ENCODE measurements around the gene CAPN1. TPM values are rescaled to one million over a fixed set of nuclear protein-coding genes. Genes with fewer than 3 reads are reported as not detected.

The CAPN1 gene
- total and polyA plus RNA-seq, 2 of the 4 experiments (the other 2 are of a cell fraction): 110 to 182 TPM

GRCh38 chr11:65184146-65184545 is 2.4 kb downstream of the CAPN1 start:
- Histone ChIP-seq H3K56ac (ENCODE audit: extremely low read depth, insufficient read depth, low read length) (no peak overlapping the region), H3K4me1 (ENCODE audit: control insufficient read depth, insufficient read depth, low read length) (peaks cover 11% of the 10 kb centered on the region), H2BK5ac (ENCODE audit: low read depth, low read length, poor library complexity, severe bottlenecking) (no peak overlapping the region), H3K14ac (replicated peaks; ENCODE audit: low read depth, low read length) (no peak overlapping the region), H3K36me3 (ENCODE audit: control insufficient read depth, insufficient read depth, low read length) (peaks cover 42% of the 10 kb centered on the region), H3K9ac (ENCODE audit: low read depth, low read length) (no peak overlapping the region), H2AK5ac (ENCODE audit: low read depth, low read length) (no peak overlapping the region), H3K4ac (ENCODE audit: low read depth, low read length) (no peak overlapping the region), H3K23ac (ENCODE audit: low read depth, low read length) (no peak overlapping the region), H3K27ac (ENCODE audit: insufficient read depth, low read length) (no peak overlapping the region), H4K5ac (ENCODE audit: low read depth, low read length) (no peak overlapping the region), H4K20me1 (ENCODE audit: insufficient read depth, low read length) (peaks cover 9% of the 10 kb centered on the region), H3K27me3 (ENCODE audit: control insufficient read depth, insufficient read depth, low read length) (no peaks in the 10 kb centered on the region), H2AK9ac (replicated peaks; ENCODE audit: low read depth, low read length, poor library complexity) (no peak overlapping the region), H3K4me3 (ENCODE audit: insufficient read depth, low read depth, low read length) (no peak overlapping the region), H2BK15ac (ENCODE audit: low read depth, low read length) (no peak overlapping the region), H3K4me2 (ENCODE audit: low read depth, low read length) (no peak overlapping the region), H3K18ac (ENCODE audit: low read depth, low read length) (no peak overlapping the region), H2AFZ (replicated peaks; ENCODE audit: low read length, poor library complexity) (no peak overlapping the region), H4K91ac (ENCODE audit: insufficient read depth, low read depth, low read length) (no peak overlapping the region), H3K9me3 (ENCODE audit: control insufficient read depth, insufficient read depth, low read length) (no peaks in the 10 kb centered on the region), H2BK20ac (ENCODE audit: low read depth, low read length) (no peak overlapping the region), H2BK120ac (ENCODE audit: low read depth, low read length) (no peak overlapping the region), H3K79me1 (ENCODE audit: low read depth in 1 of 2, low read length in 2 of 2) (peaks cover 40 to 62% of the 10 kb centered on the region in 2 experiments), H3K9me1 (ENCODE audit: insufficient read depth, low read length) (0 out of 2 replicates have a peak, but pooled peaks cover 4% of the 10 kb centered on the region), H4K8ac (ENCODE audit: low read depth in 2 of 2, low read length in 2 of 2) (no peak overlapping the region)
- dilution Hi-C loops (cut with HindIII; ENCODE audit: low sequenced_read_pairs, unreplicated experiment): no loop called here
- ChIA-PET POLR2A (ENCODE audit: unreplicated experiment) (no interaction called here), CTCF (no interaction called here)
- TF ChIP-seq FOS (IDR thresholded peaks at IDR 0.05; ENCODE audit: low read depth, low read length) (no peak), CHD1 (IDR thresholded peaks at IDR 0.05; ENCODE audit: low read depth, low read length) (no peak), CEBPB (IDR thresholded peaks at IDR 0.05; ENCODE audit: low read depth, low read length) (no peak), BHLHE40 (IDR thresholded peaks at IDR 0.05; ENCODE audit: low read depth, low read length) (no peak), USF2 (IDR thresholded peaks at IDR 0.05; ENCODE audit: low read depth, low read length) (no peak), CTCF (conservative IDR thresholded peaks at IDR 0.05; ENCODE audit: low read depth, low read length) (no peak), POLR2A (IDR thresholded peaks at IDR 0.05; ENCODE audit: low read depth, low read length) (no peak)
- TF ChIP-seq, protein P1, sequence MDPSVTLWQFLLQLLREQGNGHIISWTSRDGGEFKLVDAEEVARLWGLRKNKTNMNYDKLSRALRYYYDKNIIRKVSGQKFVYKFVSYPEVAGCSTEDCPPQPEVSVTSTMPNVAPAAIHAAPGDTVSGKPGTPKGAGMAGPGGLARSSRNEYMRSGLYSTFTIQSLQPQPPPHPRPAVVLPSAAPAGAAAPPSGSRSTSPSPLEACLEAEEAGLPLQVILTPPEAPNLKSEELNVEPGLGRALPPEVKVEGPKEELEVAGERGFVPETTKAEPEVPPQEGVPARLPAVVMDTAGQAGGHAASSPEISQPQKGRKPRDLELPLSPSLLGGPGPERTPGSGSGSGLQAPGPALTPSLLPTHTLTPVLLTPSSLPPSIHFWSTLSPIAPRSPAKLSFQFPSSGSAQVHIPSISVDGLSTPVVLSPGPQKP (IDR thresholded peaks at IDR 0.05; ENCODE audit: borderline replicate concordance, low read depth, low read length): no peak
- no peak for ATAC-seq (ENCODE audit: low read depth)
- intact Hi-C loops (cut with micrococcal nuclease): loop anchor here (5.0 kb wide), 1 partner anchor 62 kb away; the partner anchor contains the start of genes FAU and MRPL49
- WGBS, 2 experiments (ENCODE audit: extremely low coverage in 2 of 2, insufficient read length in 1 of 2): 89% methylated on average over 7 of the region's 22 CpGs; no CpG with 5 or more reads in 1 of the 2 experiments
- BruUV-seq (replicated peaks): no TSS peak
- DNase-seq: no peak
- in situ Hi-C loops (cut with MboI; ENCODE audit: low sequenced_read_pairs): no loop called here
